ENCODE measurements around the gene TRIM59.

The TRIM59 gene

GRCh38 chr3:160393346-160394008 lies 56.1 kb downstream of the TRIM59 start:
- TF ChIP-seq CTCF (IDR thresholded peaks at IDR 0.05): no peak

DNA sequence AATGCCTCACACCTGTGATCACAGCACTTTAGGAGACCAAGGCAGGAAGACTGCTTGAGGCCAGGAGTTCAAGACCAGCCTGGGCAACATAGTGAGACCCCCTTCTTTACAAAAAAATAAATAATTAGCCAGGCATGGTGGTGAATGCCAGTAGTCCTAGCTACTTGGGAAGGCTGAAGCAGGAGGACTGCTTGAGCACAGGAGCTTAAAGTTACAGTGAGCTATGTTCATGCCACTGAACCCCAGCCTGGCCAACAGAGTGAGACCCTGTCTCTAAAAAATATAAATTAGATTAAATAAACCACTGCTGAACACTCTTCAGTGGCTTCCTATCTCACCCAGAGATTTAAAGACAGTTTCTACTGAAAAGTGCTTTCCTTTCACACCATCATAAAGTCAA lies 56.8 kb downstream of the TRIM59 start:
- TF ChIP-seq CTCF (IDR thresholded peaks at IDR 0.05): no peak

DNA sequence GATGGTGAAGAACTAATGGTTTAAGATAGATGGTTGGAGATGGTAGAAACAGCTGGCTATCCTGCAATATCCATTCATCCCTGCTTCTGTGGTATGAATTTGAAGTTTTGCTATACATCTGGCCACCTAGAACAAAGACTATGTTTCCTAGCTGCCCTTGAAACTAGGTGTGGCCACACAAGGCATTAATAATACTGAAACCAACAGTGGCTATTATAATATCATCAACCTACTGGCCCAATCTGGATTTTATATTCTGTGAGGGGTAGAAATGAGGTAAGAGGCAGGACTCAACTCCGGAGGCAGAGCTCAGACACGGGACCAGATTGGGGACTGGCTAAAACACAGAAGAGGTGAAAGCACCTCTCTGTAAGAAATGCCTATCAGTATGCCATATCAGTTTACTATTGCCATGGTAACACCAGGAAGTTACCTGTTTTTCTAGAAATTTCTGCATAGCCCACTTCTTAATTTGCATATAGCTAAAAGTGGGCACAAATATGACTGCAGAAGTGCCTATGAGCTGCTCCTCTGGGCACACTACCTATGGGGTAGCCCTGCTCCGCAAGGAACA lies 58.9 kb downstream of the TRIM59 start:
- TF ChIP-seq CTCF (IDR thresholded peaks at IDR 0.05): no peak

All from LNCAP (cell line).